T-helper 1 cell treated with Interleukin-12 subunit alpha and Interleukin-12 subunit beta and Interleukin-4 antibody, amounts not matched to agents 30 μg/mL and 1 μg/mL, for 36 hours (primary cell): ENCODE measurements around the gene SPATA17.

Experiments used
- H3K27ac Mint-ChIP-seq: one replicate; pipeline ENCODE4 v1.8.0; 2021; ENCODE audit warnings: mild to moderate bottlenecking, mixed read lengths
- H3K27me3 Mint-ChIP-seq: one replicate; pipeline ENCODE4 v1.8.0; 2021; ENCODE audit warnings: low read depth, mixed read lengths
- H3K36me3 Mint-ChIP-seq: one replicate; pipeline ENCODE4 v1.8.0; 2021; ENCODE audit warnings: low read depth, mixed read lengths
- H3K4me1 Mint-ChIP-seq: one replicate; pipeline ENCODE4 v1.8.0; 2021; ENCODE audit warnings: low read depth, mixed read lengths
- H3K4me3 Mint-ChIP-seq: one replicate; pipeline ENCODE4 v1.8.0; 2021; ENCODE audit warnings: mild to moderate bottlenecking, moderate library complexity, mixed read lengths
- H3K9me3 Mint-ChIP-seq: one replicate; pipeline ENCODE4 v1.8.0; 2021; ENCODE audit warnings: mixed read lengths

SPATA17 gene

GRCh38 chr1:217721692-217722091 lies 90.5 kb downstream of the SPATA17 start:
- Mint-ChIP-seq H3K27me3 (no peaks in the 10 kb centered on the region), H3K4me3 (no peak overlapping the region), H3K36me3 (no peaks in the 10 kb centered on the region), H3K27ac (no peak overlapping the region), H3K4me1 (no peaks in the 10 kb centered on the region), H3K9me3 (no peaks in the 10 kb centered on the region)

- Mint-ChIP-seq H3K9me3 (no peaks in the 10 kb centered on the region), H3K4me1 (no peaks in the 10 kb centered on the region), H3K4me3 (no peak overlapping the region), H3K27me3 (no peaks in the 10 kb centered on the region), H3K27ac (no peak overlapping the region), H3K36me3 (no peaks in the 10 kb centered on the region)
Measured at GRCh38 chr1:217734973-217735372, 103.8 kb downstream of the SPATA17 start.

DNA sequence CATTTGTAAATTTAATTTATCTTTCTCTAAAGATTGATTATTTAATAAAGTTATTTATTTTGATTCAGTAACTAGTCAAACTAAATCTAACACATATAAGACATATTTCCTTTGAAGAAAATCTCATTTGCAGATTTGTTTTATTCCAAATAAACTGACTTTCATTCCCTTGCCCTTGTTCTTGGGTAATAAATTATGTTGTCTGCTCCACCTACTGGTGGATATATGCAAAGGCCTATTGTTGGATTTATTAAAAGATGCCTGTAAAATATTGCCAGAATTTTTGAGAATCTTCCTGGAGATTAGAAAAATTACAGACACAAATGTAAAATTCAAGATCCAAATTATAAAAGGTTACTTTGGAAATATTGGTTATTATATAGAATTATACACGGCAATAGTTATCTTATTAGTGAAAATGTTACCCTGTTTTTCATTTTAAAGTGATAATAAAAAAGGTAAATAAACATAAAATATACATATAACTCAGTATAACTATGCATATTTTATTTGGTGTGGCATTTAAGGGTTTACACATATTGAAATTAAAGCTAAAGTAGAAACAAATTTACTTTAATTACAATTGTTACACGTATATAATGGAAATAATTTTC lies 116.1 kb downstream of the SPATA17 start:
- no peak overlapping the region for H3K27ac Mint-ChIP-seq
- no peaks in the 10 kb centered on the region for H3K9me3 Mint-ChIP-seq
- H3K4me3 Mint-ChIP-seq: no peak overlapping the region
- H3K27me3 Mint-ChIP-seq: no peaks in the 10 kb centered on the region
- no peaks in the 10 kb centered on the region for H3K4me1 Mint-ChIP-seq
- H3K36me3 Mint-ChIP-seq: no peaks in the 10 kb centered on the region

GRCh38 chr1:217769768-217770167 lies 138.6 kb downstream of the SPATA17 start:
- no peak overlapping the region for H3K27ac Mint-ChIP-seq
- no peaks in the 10 kb centered on the region for H3K36me3 Mint-ChIP-seq
- H3K4me1 Mint-ChIP-seq: no peaks in the 10 kb centered on the region
- no peak overlapping the region for H3K4me3 Mint-ChIP-seq
- H3K27me3 Mint-ChIP-seq: no peaks in the 10 kb centered on the region
- H3K9me3 Mint-ChIP-seq: no peaks in the 10 kb centered on the region

DNA sequence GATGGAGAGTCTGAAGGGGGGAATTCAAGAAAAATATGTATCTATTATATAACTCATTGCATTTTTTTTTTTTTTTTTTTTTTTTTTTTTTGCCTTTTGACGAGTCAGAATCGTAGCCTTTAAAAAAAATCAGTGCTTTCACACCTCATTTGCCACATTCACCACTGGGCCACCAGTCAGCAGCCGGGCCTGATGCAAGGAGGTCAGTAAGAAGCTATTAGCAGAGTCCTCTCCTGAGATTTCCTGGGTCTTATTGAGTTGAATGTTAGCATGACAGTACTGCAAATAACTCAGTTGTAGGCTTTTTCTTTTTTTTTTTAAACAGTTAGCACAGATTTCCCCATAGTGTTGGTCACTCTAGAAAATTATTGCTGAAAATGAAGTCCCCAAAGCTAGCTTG lies 139.8 kb downstream of the SPATA17 start:
- Mint-ChIP-seq H3K36me3 (no peaks in the 10 kb centered on the region), H3K9me3 (no peaks in the 10 kb centered on the region), H3K4me3 (no peak overlapping the region), H3K27me3 (no peaks in the 10 kb centered on the region), H3K4me1 (no peaks in the 10 kb centered on the region), H3K27ac (no peak overlapping the region)

DNA sequence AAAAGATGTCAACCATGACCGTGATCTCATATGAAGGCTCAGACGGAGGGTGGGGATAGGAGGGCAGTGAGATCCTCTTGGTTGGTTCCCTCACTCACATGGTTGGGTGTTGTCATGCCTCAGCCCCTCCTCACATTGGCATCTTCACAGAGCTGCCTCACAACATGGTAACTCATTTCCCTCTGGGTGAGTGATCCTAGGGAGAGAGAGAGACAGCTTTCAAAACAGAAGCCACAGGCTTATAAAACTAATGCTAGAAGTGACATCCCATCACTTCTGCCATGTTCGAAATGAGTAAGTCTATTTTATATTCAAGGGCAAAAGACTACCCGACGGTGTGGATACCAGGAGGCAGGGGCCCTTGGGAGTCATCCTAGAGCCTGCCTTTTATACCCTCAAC lies 145.5 kb downstream of the SPATA17 start:
- Mint-ChIP-seq H3K4me1 (no peaks in the 10 kb centered on the region), H3K36me3 (no peaks in the 10 kb centered on the region), H3K27me3 (no peaks in the 10 kb centered on the region), H3K27ac (no peak overlapping the region), H3K9me3 (no peaks in the 10 kb centered on the region), H3K4me3 (no peak overlapping the region)

DNA sequence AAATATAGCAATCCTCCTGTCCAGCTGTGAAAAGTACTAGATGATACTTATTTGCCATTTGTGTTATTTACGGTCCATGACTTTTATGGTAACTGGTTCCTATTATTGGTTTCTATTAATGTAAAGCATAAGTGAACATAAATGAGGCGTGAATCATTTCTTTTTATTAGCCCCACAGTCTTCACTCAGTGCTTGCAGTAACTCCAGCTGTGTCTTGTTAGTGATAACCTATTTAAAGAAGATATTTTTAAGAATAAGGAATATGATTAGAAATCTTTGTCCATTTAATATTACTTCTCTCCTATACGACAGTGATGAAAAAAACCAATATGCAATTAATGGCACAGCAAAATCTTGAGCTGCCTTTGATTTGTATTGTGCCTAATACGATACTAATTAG lies 149.9 kb downstream of the SPATA17 start:
- Mint-ChIP-seq H3K27me3 (no peaks in the 10 kb centered on the region), H3K4me1 (no peaks in the 10 kb centered on the region), H3K36me3 (no peaks in the 10 kb centered on the region), H3K9me3 (no peaks in the 10 kb centered on the region), H3K4me3 (no peak overlapping the region), H3K27ac (no peak overlapping the region)

DNA sequence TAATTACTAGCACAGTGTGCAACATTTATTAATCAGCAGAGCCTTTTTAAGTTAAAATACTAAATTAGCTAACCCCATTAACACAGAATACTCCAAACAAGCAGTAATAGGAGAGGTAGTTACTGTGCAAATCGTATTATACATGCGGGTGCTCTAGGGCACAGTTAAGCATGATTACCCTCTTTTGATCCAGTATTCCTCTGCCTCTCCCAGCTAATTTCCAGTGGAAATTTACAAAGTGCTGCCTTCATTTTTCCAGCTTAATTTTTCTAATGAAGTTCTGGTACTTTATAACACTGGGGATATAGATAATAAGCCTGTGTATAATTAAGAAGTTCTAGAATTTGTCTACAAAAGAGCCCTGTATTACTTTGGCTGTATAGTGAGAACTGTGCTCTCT lies 159.9 kb downstream of the SPATA17 start:
- peaks cover 3% of the 10 kb centered on the region for H3K9me3 Mint-ChIP-seq
- H3K4me3 Mint-ChIP-seq: no peak overlapping the region
- no peaks in the 10 kb centered on the region for H3K27me3 Mint-ChIP-seq
- no peak overlapping the region for H3K27ac Mint-ChIP-seq
- no peaks in the 10 kb centered on the region for H3K36me3 Mint-ChIP-seq
- H3K4me1 Mint-ChIP-seq: no peaks in the 10 kb centered on the region

GRCh38 chr1:217805792-217806191 lies 174.6 kb downstream of the SPATA17 start:
- Mint-ChIP-seq H3K27me3 (no peaks in the 10 kb centered on the region), H3K27ac (no peak overlapping the region), H3K36me3 (no peaks in the 10 kb centered on the region), H3K4me3 (no peak overlapping the region), H3K4me1 (no peaks in the 10 kb centered on the region), H3K9me3 (no peaks in the 10 kb centered on the region)

- H3K36me3 Mint-ChIP-seq: no peaks in the 10 kb centered on the region
- H3K4me1 Mint-ChIP-seq: no peaks in the 10 kb centered on the region
- peaks cover 5% of the 10 kb centered on the region for H3K9me3 Mint-ChIP-seq
- H3K4me3 Mint-ChIP-seq: no peak overlapping the region
- no peaks in the 10 kb centered on the region for H3K27me3 Mint-ChIP-seq
- no peak overlapping the region for H3K27ac Mint-ChIP-seq
Measured at GRCh38 chr1:217812175-217812574, 181.0 kb downstream of the SPATA17 start.

- Mint-ChIP-seq H3K36me3 (no peaks in the 10 kb centered on the region), H3K27ac (no peak overlapping the region), H3K27me3 (no peaks in the 10 kb centered on the region), H3K4me3 (no peak overlapping the region), H3K4me1 (no peaks in the 10 kb centered on the region), H3K9me3 (peaks cover 12% of the 10 kb centered on the region)
Measured at GRCh38 chr1:217813031-217813430, 181.9 kb downstream of the SPATA17 start.

DNA sequence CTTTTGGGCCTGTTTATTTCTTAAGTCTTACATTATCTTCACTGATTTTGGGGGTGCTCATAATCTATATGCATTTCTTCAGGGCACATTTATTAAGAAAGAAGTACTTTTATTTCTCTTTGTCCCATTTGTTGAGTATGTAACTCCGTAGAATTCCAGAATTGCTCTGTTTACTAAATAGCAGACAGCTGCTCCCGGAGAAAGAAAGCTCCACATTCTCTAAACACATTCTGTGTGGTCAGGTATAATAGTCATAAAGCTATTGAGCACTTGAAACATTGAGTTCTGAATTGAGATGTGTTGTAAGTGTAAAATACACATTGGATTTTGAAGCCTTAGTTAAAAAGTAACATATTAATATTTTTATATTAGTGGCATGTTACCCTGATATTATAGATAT lies 206.5 kb downstream of the SPATA17 start:
- Mint-ChIP-seq H3K4me3 (no peak overlapping the region), H3K9me3 (no peaks in the 10 kb centered on the region), H3K27ac (no peak overlapping the region), H3K36me3 (no peaks in the 10 kb centered on the region), H3K4me1 (no peaks in the 10 kb centered on the region), H3K27me3 (no peaks in the 10 kb centered on the region)

- Mint-ChIP-seq H3K4me3 (no peak overlapping the region), H3K36me3 (no peaks in the 10 kb centered on the region), H3K4me1 (no peaks in the 10 kb centered on the region), H3K9me3 (no peaks in the 10 kb centered on the region), H3K27ac (no peak overlapping the region), H3K27me3 (no peaks in the 10 kb centered on the region)
Measured at GRCh38 chr1:217839161-217839560, 208.0 kb downstream of the SPATA17 start.

- no peak overlapping the region for H3K4me3 Mint-ChIP-seq
- H3K27ac Mint-ChIP-seq: no peak overlapping the region
- no peaks in the 10 kb centered on the region for H3K9me3 Mint-ChIP-seq
- no peaks in the 10 kb centered on the region for H3K4me1 Mint-ChIP-seq
- no peaks in the 10 kb centered on the region for H3K27me3 Mint-ChIP-seq
- no peaks in the 10 kb centered on the region for H3K36me3 Mint-ChIP-seq
Measured at GRCh38 chr1:217846733-217847132, 215.6 kb downstream of the SPATA17 start.

DNA sequence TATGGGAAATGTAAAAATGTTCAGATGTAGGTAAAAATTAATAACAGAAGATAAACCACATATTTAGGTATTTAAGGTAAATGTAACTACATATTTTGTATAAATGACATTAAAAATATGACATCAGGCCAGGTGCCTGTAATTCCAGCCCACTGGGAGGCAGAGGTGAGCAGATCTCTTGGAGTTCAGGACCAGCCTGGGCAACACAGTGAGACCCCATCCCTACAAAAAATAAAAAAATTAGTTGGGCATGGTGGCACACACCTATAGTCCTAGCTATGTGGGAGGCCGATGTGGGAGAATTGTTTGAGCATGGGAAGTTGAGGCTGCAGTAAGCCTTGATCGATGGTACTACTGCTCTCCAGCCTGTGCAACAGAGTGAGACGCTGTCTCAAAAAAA lies 216.5 kb downstream of the SPATA17 start:
- H3K27me3 Mint-ChIP-seq: no peaks in the 10 kb centered on the region
- H3K36me3 Mint-ChIP-seq: no peaks in the 10 kb centered on the region
- no peak overlapping the region for H3K4me3 Mint-ChIP-seq
- H3K9me3 Mint-ChIP-seq: no peaks in the 10 kb centered on the region
- H3K4me1 Mint-ChIP-seq: no peaks in the 10 kb centered on the region
- H3K27ac Mint-ChIP-seq: no peak overlapping the region
